ENCODE results near the gene GTF3C4.

The GTF3C4 gene

DNA sequence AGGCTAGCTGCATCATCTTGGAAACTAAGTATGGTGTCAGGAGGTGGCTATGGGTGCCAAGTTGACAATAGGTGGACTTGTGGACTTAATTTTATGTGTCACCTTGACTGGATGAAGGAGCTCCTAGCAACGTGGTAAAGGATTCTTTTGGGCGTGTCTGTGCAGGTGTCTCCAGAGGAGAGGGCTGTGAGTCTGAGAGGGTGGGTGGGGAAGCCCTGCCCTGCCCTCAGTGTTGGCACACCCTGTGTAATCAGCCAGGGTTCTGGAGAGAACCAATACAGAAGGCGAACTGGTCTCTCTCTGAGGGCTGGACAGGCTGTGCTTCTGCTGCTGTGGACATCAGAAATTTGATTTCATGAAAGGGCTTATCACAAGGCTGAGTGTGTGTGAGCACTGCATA lies 61.0 kb downstream of the GTF3C4 start:
- TF ChIP-seq, protein P1, sequence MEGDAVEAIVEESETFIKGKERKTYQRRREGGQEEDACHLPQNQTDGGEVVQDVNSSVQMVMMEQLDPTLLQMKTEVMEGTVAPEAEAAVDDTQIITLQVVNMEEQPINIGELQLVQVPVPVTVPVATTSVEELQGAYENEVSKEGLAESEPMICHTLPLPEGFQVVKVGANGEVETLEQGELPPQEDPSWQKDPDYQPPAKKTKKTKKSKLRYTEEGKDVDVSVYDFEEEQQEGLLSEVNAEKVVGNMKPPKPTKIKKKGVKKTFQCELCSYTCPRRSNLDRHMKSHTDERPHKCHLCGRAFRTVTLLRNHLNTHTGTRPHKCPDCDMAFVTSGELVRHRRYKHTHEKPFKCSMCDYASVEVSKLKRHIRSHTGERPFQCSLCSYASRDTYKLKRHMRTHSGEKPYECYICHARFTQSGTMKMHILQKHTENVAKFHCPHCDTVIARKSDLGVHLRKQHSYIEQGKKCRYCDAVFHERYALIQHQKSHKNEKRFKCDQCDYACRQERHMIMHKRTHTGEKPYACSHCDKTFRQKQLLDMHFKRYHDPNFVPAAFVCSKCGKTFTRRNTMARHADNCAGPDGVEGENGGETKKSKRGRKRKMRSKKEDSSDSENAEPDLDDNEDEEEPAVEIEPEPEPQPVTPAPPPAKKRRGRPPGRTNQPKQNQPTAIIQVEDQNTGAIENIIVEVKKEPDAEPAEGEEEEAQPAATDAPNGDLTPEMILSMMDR (IDR thresholded peaks at IDR 0.05; ENCODE audit: insufficient read depth, low read length, missing control alignments): no peak
- H3K4me3 ChIP-seq (ENCODE audit: low read depth, low read length): no peak overlapping the region
- POLR2A ChIA-PET: no interaction called here
- DNase-seq (ENCODE audit: low read depth, low spot score): no peak
- CTCF ChIA-PET: no interaction called here

DNA sequence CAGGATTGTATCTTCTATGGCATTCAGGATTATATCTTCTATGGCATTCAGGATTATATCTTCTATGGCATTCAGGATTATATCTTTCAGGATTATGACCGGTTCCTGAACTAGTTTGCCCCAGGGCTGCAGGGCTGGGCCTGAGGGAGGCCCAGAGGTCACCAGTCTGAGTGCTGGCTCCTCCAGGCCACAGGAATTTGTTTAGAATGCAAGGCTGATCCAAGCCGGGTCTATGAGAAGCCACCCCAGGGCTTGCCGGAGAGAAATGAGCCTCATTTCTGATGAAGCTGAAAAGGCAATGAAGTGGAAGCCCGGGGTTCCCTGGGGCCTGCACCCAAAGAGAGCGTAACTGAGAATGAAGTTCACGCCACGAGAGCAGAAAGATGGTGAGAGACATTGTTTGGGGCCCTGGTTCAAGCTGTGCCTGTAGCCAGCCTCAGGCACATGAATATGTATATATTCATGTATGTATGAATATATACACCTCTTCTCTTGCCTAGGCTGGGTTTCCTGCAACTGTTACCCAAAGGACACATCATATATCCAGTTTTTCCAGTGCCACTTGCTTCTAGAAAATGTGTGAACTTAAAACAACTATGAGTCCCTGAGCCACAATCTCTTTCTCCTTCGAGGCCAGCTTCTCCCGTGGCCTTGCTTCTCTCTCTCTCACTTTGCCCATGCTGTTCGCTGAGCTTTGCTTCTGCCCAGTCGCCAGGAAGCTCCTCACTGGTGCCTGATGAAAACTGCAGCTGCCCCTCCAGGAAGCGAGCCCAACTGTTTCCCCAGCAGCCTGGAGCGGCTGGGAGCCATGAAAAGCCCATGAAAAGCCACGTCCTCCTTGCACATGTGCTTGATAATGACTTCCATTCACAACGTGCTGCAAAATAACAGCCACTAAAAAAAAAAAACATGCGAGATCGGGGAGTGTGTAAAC lies 62.3 kb downstream of the GTF3C4 start:
- ChIA-PET CTCF (no interaction called here), POLR2A (no interaction called here)
- no peak overlapping the region; the same call in 1 of the 2 replicates for H3K4me3 ChIP-seq (ENCODE audit: low read depth, low read length)
- TF ChIP-seq, protein P1 (IDR thresholded peaks at IDR 0.05; ENCODE audit: insufficient read depth, low read length, missing control alignments): no peak
- no peak for DNase-seq (ENCODE audit: low read depth, low spot score)

DNA sequence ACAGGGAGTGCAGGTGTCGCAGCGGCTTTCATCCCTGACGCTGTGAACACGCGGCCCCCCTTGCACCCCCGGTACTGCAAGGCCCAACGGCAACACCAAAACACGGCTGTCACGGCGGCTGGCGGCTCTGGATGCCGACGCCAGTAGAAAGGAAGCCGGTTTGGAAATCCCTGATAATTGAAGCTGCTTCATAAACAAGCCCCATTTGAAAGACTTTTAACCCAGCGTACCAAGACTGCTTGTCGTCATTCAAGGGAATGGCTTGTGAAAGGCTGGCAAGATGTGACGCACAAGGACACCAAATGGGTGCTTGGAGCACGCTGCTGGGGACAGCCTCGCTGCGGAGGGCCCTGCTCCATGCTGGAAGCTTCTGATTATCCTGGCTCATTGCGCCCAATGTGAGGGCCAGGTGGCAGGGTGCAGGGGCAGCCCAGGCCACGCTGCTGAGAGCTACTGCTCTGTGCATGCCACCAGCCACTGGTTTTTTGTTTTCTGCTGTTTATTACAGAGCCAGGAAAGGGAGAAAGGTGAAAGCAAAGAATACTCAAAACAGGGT lies 63.1 kb downstream of the GTF3C4 start:
- no peak overlapping the region; the same call in 1 of the 2 replicates for H3K4me3 ChIP-seq (ENCODE audit: low read depth, low read length)
- TF ChIP-seq, protein P1 (IDR thresholded peaks at IDR 0.05; ENCODE audit: insufficient read depth, low read length, missing control alignments): no peak
- ChIA-PET POLR2A (no interaction called here), CTCF (interaction anchor here (0.9 kb wide), 1 partner anchor 11 kb away, joined by 3 read pairs; no protein-coding TSS in a partner anchor)
- DNase-seq (ENCODE audit: low read depth, low spot score): no peak

DNA sequence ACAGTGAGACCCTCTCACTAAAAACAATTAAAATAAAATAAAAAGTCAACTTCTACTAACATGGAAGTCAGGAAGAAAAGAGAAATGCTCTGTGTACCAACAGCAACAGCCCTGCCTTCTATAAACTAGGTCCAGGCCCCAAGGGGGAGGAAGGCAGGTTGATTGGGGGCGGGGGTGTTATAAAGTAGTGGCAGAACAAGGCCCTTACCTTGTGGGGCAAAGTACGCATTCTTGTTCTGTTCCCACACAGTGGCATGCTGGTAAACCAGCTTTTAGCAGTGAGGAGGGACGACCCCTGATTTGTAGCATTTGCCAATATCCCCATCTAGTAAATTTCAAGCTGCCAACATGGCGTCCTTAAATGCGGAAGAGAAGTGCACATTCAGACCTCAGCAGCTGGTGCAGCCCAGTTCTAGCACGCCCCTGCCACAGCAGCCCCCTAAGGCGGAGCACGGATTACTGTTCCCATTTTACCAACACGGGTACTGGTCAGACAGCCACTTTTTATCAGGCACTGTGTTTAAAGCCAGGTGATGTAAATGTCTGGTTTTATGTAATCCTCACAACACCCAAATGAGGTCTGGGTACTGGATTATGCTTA lies 69.5 kb downstream of the GTF3C4 start:
- POLR2A ChIA-PET: no interaction called here
- CTCF ChIA-PET: interaction anchor here (1.1 kb wide), 1 partner anchor 30 kb away, joined by 4 read pairs; no protein-coding TSS in a partner anchor
- TF ChIP-seq, protein P1 (IDR thresholded peaks at IDR 0.05; ENCODE audit: insufficient read depth, low read length, missing control alignments): no peak
- H3K4me3 ChIP-seq (ENCODE audit: low read depth, low read length): no peak overlapping the region
- DNase-seq (ENCODE audit: low read depth, low spot score): no peak

DNA sequence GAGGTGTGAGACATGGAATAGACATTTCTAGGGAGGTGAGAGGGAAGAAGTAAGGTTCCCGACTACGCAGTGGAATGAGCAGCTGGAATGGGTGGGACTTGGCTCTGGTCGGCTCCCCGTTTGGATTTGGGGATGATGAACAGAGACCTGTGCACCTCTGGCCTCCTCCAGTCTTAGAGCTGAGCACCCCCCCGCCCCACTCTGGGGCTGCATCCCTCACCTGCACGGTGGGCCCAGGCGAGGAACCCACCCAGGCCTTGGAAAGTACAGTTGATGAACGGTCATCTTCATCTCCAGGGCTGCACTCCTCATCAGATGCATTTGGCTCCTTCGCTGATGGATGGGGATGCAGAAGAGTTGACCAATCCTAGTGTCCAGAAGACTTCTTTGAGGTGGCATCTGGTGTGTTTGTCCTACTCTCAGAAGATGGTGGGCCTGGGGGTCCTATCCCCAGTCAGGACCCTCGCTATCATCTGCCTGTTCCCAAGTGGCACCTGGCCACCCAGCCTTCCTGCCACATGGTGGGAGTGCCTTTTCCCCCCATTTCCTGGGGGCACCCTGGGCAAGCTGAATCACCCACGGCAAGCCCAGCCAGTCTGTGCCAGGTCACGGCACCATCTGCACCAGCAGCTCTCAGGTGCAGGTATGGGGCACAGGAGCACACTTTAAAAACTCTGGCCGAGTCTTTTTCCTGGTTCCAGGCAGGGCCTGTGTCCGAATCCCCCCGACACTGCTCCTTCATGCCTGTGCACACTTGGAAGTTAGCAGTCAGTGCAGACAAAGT lies 70.5 kb downstream of the GTF3C4 start:
- POLR2A ChIA-PET: no interaction called here
- CTCF ChIA-PET: interaction anchor here (1.1 kb wide), 1 partner anchor 29 kb away, joined by 4 read pairs; no protein-coding TSS in a partner anchor
- no peak for DNase-seq (ENCODE audit: low read depth, low spot score)
- TF ChIP-seq, protein P1 (IDR thresholded peaks at IDR 0.05; ENCODE audit: insufficient read depth, low read length, missing control alignments): no peak
- no peak overlapping the region for H3K4me3 ChIP-seq (ENCODE audit: low read depth, low read length)

Data from AG04449 (cell line).